Measurements from ENCODE around the gene ARHGEF33.

DNA sequence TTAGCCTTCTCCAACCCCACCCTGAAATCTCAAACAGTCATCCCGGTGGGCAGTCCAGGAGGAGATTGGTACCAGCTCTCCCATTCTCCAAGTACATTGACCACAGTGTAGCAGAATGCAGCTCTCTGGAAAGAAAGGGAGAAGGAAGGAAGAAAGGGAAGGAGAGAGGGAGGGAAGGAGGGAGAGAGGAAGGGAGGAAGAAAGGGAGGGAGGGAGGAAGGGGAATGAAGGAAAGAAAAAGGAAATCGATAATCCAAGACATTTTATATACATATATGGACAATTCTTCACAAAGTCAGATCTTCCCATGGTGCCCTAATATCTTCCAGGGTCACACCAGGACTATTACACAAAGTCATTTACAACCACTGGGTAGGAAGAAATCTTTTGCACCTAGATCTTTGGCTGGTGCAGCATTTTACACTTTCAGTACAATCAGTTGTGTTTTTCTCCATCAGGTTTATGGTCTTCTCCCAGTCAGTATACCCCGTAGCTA, 58.8 kb downstream of the ARHGEF33 start:
- TF ChIP-seq, protein P1, sequence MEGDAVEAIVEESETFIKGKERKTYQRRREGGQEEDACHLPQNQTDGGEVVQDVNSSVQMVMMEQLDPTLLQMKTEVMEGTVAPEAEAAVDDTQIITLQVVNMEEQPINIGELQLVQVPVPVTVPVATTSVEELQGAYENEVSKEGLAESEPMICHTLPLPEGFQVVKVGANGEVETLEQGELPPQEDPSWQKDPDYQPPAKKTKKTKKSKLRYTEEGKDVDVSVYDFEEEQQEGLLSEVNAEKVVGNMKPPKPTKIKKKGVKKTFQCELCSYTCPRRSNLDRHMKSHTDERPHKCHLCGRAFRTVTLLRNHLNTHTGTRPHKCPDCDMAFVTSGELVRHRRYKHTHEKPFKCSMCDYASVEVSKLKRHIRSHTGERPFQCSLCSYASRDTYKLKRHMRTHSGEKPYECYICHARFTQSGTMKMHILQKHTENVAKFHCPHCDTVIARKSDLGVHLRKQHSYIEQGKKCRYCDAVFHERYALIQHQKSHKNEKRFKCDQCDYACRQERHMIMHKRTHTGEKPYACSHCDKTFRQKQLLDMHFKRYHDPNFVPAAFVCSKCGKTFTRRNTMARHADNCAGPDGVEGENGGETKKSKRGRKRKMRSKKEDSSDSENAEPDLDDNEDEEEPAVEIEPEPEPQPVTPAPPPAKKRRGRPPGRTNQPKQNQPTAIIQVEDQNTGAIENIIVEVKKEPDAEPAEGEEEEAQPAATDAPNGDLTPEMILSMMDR (IDR thresholded peaks at IDR 0.05; ENCODE audit: insufficient read depth, low read length, poor library complexity, severe bottlenecking): no peak
- TF ChIP-seq EZH2phosphoT487 (conservative IDR thresholded peaks at IDR 0.05; ENCODE audit: low read length): no peak
